ENCODE results near the gene CDC25B. TPM values are rescaled to one million over a fixed set of nuclear protein-coding genes. Genes with fewer than 3 reads are reported as not detected.

Gene CDC25B
- total and polyA plus RNA-seq, 10 of the 15 experiments (the other 5 are each of a cell fraction or from before 2014, with no cell fraction given), result 4.6 to 58.8 (median 24.6) TPM

GRCh38 chr20:3820048-3820900 lies 24.2 kb downstream of the CDC25B start, which contains the start of gene AP5S1 (continued):
- peak; percentile 54 for TF ChIP-seq IRF3 (IDR thresholded peaks at IDR 0.05)
- no peak for TF ChIP-seq RCOR1 (conservative IDR thresholded peaks at IDR 0.05; ENCODE audit: low read depth, low read length)
- TF ChIP-seq RFX5 (IDR thresholded peaks at IDR 0.05; ENCODE audit: low read depth, low read length), result peak; percentile 43; the same call in 1 of the 2 replicates
- peak; percentile 86 to 96 (median 95) for TF ChIP-seq CTCF (IDR thresholded peaks at IDR 0.05 in 2 of 3, conservative IDR thresholded peaks at IDR 0.05 in 1 of 3; ENCODE audit: control insufficient read depth in 2 of 3, extremely low read depth in 1 of 3, insufficient read depth in 1 of 3, low read depth in 3 of 3, low read length in 3 of 3)
- TF ChIP-seq KLF5 (IDR thresholded peaks at IDR 0.05; ENCODE audit: partially characterized antibody), result peak; percentile 81
- peak in 1 of 2 experiments; percentile 82; a peak in 2 of 4 replicates for TF ChIP-seq SRF (IDR thresholded peaks at IDR 0.05; ENCODE audit: low read depth in 2 of 2, low read length in 2 of 2)
- TF ChIP-seq EGR1 (IDR thresholded peaks at IDR 0.05; ENCODE audit: borderline replicate concordance in 1 of 2, low read depth in 2 of 2, low read length in 2 of 2), result no peak
- no peak for TF ChIP-seq YBX1 (IDR thresholded peaks at IDR 0.05)
- TF ChIP-seq MYB (IDR thresholded peaks at IDR 0.05; ENCODE audit: borderline replicate concordance, low read depth, low read length), result no peak
- no peak for TF ChIP-seq ATF2 (IDR thresholded peaks at IDR 0.05; ENCODE audit: low read length)
- 0 out of 2 replicates have a peak, but pooled peaks have one; percentile 68 for TF ChIP-seq WRNIP1 (IDR thresholded peaks at IDR 0.05; ENCODE audit: borderline replicate concordance, low read depth, low read length)
- no peak for TF ChIP-seq USF1 (IDR thresholded peaks at IDR 0.05; ENCODE audit: borderline replicate concordance, extremely low read length, insufficient read depth, low read depth, low read length)
- peak; percentile 92 for TF ChIP-seq NR2C1 (IDR thresholded peaks at IDR 0.05)
- TF ChIP-seq IKZF2 (IDR thresholded peaks at IDR 0.05), result peak in 1 of 2 experiments; percentile 18; a peak in 1 of 4 replicates
- no peak for TF ChIP-seq ETV6 (conservative IDR thresholded peaks at IDR 0.05 in 1 of 2, IDR thresholded peaks at IDR 0.05 in 1 of 2; ENCODE audit: borderline replicate concordance in 1 of 2, low read depth in 1 of 2)
- peak; percentile 85 for TF ChIP-seq SIX5 (IDR thresholded peaks at IDR 0.05; ENCODE audit: low read depth, low read length, severe bottlenecking)
- 0 out of 2 replicates have a peak, but pooled peaks have one; percentile 38 for TF ChIP-seq TCF3 (IDR thresholded peaks at IDR 0.05; ENCODE audit: borderline replicate concordance, insufficient read depth, low read depth, low read length)
- TF ChIP-seq POLR2AphosphoS5 (IDR thresholded peaks at IDR 0.05; ENCODE audit: low read length), result peak; percentile 91
- no peak for TF ChIP-seq EZH2 (IDR thresholded peaks at IDR 0.05; ENCODE audit: borderline replicate concordance, control insufficient read depth, low read depth, low read length)
- TF ChIP-seq PKNOX1 (IDR thresholded peaks at IDR 0.05), result no peak

Data from GM12878 (cell line).